Measurements from ENCODE around the gene DMXL1.

DMXL1 gene

GRCh38 chr5:119070828-119071560, at the start of gene DMXL1:
DMXL1 (plus strand) TSS chr5:119071087; CDS start chr5:119071570, 483 bp downstream.
- FAIRE-seq = peak; percentile 95

- FAIRE-seq = no peak
These were observed 49.6 kb upstream of the DMXL1 start for GRCh38 chr5:119021149-119021732.

- FAIRE-seq = peak; percentile 68
These were observed 48.7 kb upstream of the DMXL1 start for GRCh38 chr5:119022017-119022745.

GRCh38 chr5:119022773-119023172, 48.1 kb upstream of the DMXL1 start:
- FAIRE-seq = no peak

- no peak for FAIRE-seq
These were observed 42.3 kb upstream of the DMXL1 start for GRCh38 chr5:119028575-119028974.

GRCh38 chr5:119031011-119031886, 39.6 kb upstream of the DMXL1 start:
- FAIRE-seq = no peak

- FAIRE-seq = no peak
These were observed 39.0 kb upstream of the DMXL1 start for GRCh38 chr5:119031905-119032304.

- FAIRE-seq = no peak
These were observed 38.2 kb upstream of the DMXL1 start for GRCh38 chr5:119032656-119033055.

- FAIRE-seq = no peak
These were observed 37.8 kb upstream of the DMXL1 start for GRCh38 chr5:119033135-119033534.

GRCh38 chr5:119036101-119036762, 34.7 kb upstream of the DMXL1 start:
- FAIRE-seq = no peak

- FAIRE-seq = no peak
These were observed 33.2 kb upstream of the DMXL1 start for GRCh38 chr5:119037496-119038215.

- no peak for FAIRE-seq
These were observed 22.6 kb upstream of the DMXL1 start for GRCh38 chr5:119048246-119048645.

GRCh38 chr5:119049824-119050449, 20.9 kb upstream of the DMXL1 start:
- no peak for FAIRE-seq

GRCh38 chr5:119054101-119054500, 16.8 kb upstream of the DMXL1 start:
- no peak for FAIRE-seq

GRCh38 chr5:119055294-119055693, 15.6 kb upstream of the DMXL1 start:
- no peak for FAIRE-seq

GRCh38 chr5:119058979-119059529, 11.8 kb upstream of the DMXL1 start:
- no peak for FAIRE-seq

GRCh38 chr5:119059740-119060255, 11.1 kb upstream of the DMXL1 start:
- FAIRE-seq = no peak

- FAIRE-seq = no peak
These were observed 7.1 kb upstream of the DMXL1 start for GRCh38 chr5:119063579-119064379.

GRCh38 chr5:119067450-119067849, 3.4 kb upstream of the DMXL1 start:
- no peak for FAIRE-seq

- FAIRE-seq = no peak
These were observed 384 bp upstream of the DMXL1 start for GRCh38 chr5:119070578-119070827.
